PC-3 (cell line): ENCODE measurements around the gene LNPEP.

ENCODE experiments used
- EZH2 ChIP-seq: fragments of 300-600 bp; sonication (generic); IDR thresholded peaks from one replicate; pipeline ENCODE4 v1.6.1; 2017; ENCODE audit warnings: antibody characterized with exemption, mild to moderate bottlenecking, low read length; ENCODE audit not compliant: unreplicated experiment
- EZH2phosphoT487 ChIP-seq: fragments of 300-600 bp; sonication (generic); IDR thresholded peaks from 2 replicates; pipeline ENCODE4 v1.6.1; 2018; ENCODE audit warnings: mild to moderate bottlenecking, antibody characterized with exemption, low read length, borderline replicate concordance
- TF ChIP-seq, protein P1 (sequence below): fragments of 300-600 bp; sonication (generic); conservative IDR thresholded peaks from 2 replicates; pipeline ENCODE4 v1.5.1; 2017; ENCODE audit warnings: antibody characterized with exemption, low read depth, mild to moderate bottlenecking, low read length

DNA sequence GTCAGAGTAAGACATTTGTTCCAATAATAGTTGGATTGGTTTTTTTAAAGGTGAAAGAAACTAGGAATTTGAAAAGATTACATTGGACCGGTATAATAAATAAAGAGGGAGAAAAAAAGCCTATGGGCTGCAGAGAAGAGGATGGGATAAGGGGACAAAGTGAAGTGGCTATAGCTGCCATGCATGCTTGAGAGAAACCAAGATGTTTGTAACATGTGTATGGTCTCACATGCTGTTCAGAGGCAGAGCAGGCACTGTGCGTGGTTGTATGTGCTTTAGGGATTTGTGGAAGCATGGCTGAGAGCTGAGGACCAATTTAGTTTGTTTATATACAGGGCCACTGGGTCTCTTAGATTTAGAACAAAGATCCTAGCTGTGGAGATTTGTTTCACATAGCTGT lies 32.7 kb downstream of the LNPEP start:
- TF ChIP-seq, protein P1, sequence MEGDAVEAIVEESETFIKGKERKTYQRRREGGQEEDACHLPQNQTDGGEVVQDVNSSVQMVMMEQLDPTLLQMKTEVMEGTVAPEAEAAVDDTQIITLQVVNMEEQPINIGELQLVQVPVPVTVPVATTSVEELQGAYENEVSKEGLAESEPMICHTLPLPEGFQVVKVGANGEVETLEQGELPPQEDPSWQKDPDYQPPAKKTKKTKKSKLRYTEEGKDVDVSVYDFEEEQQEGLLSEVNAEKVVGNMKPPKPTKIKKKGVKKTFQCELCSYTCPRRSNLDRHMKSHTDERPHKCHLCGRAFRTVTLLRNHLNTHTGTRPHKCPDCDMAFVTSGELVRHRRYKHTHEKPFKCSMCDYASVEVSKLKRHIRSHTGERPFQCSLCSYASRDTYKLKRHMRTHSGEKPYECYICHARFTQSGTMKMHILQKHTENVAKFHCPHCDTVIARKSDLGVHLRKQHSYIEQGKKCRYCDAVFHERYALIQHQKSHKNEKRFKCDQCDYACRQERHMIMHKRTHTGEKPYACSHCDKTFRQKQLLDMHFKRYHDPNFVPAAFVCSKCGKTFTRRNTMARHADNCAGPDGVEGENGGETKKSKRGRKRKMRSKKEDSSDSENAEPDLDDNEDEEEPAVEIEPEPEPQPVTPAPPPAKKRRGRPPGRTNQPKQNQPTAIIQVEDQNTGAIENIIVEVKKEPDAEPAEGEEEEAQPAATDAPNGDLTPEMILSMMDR, result no peak
- TF ChIP-seq EZH2 (no peak), EZH2phosphoT487 (no peak)
